ENCODE data around the gene RALGAPA2.
"Not testable (repeated sequence)": the region's sequence is repeated elsewhere in the genome, so short reads cannot be mapped to it uniquely, and the experiment has no call there.

Gene RALGAPA2

DNA sequence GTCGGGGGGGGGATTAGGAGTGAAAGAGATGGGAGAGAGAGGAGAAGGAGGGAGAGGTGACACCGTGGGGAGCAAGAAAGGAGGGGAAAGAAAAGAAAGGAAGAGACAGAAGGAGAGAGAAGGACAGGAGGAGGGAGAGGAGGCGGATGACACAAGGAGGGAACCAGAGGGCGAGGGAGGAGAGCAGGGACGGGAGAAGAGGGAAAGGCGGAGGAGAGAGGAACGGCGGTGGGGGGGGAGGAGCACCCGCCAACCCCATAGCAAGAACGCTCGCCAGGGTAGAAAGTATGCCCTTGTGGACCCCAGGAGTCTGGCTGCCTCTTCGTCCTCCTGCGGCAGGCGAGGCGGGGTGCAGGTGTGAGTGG, 349.0 kb downstream of the RALGAPA2 start:
- no peak for DNase-seq

DNA sequence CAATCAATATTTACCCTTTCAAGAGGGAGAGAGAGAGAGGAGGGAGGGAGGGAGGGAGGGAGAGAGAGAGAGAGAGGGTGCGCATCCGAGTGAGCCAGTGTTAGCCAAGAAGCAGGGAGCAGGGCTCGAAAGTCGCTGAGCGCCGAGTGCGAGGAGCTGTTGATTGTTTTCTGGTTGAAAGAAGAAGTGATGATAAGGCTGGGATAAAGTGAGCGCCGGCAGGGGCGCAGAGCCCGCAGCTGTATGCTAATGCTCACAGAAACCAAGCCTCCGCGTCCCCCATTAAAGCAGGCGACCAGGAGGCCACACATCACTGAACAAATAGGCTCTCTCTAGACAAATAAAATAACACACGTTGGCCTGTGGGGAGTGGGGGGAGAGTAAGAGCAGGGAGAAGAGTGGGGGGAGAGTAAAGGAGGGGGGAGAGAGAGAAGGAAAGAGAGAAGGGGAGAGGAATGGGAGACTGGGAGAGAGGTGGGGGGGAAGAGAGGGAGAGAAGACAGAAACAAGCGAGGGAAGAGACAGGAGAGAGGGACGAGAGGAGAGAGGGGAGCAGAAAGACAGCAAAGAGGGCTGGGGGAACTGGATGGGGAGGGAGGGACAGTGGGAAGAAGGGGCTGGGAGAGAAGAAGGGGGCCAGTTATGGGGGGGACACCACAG, 349.5 kb downstream of the RALGAPA2 start:
- no peak for DNase-seq

GRCh38 chr20:20360464-20360863, 352.0 kb downstream of the RALGAPA2 start:
- no peak for DNase-seq

DNA sequence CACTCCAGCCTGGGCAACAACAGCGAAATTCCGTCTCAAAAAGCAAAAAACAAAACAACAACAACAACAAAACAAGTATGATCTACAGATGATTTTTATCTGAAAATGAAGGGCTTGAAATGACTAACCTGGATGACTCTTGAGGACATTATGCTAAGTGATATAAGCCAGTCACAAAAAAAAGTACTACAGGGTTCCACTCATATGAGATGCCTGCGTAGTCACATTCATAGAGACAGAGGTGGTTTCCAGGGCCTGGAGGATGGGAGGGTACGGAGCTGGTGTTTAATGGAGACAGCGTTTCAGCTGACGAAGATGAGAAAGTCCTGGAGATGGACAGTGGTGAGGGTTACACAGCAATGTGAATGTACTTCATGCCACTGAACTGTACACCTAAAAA, 352.8 kb downstream of the RALGAPA2 start:
- DNase-seq, result no peak

GRCh38 chr20:20358801-20359200, 353.6 kb downstream of the RALGAPA2 start:
- DNase-seq, result no peak

- not testable (repeated sequence) for DNase-seq
Measured at GRCh38 chr20:20355503-20355902, 356.9 kb downstream of the RALGAPA2 start.

GRCh38 chr20:20353576-20353975, 358.9 kb downstream of the RALGAPA2 start:
- no peak for DNase-seq

DNA sequence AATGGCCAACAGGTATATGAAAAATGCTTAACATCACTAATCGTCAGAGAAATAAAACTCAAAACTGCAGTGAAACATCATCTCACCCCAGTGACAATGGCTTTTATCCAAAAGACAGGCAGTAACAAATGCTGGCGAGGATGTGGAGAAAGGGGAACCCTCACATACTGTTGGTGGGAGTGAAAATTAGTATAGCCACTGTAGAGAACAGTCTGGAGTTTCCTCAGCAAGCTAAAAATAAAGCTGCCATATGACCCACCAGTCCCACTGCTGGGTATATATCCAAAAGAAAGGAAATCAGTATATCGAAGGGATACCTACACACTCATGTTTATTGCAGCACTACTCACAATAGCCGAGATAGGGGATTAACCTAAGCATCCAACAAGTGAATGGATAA, 368.0 kb downstream of the RALGAPA2 start:
- DNase-seq, result no peak

DNA sequence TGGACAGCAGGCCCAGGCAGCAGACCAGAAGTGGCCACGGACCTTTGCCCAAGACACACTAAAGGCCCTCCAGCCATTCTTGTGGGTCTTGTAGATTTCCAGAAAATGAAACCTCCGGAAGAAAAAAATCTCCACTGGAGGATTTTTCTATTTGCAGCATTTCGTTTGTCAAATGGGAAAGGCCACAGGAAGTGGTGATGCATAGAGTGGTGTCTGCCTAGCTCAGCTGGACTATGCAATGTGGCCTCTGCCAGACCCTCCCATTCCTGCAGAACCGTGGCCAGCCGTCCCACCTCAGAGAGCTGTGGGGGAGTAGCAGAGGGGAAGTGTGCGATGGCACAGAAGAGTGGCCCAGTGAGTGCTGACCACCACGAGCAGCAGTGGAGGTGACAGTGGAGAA, 368.5 kb downstream of the RALGAPA2 start:
- no peak for DNase-seq
